GM12873 (cell line): Measurements from ENCODE around the gene BDH2.

ENCODE experiments used
- TF ChIP-seq, protein P1 (sequence below): IDR thresholded peaks from 2 replicates; pipeline ENCODE4 v1.5.1; 2012; ENCODE audit warnings: low read depth, mild to moderate bottlenecking, moderate library complexity, low read length, control low read depth; ENCODE audit not compliant: insufficient read depth; ENCODE audit errors: missing control alignments

Gene BDH2

GRCh38 chr4:103099691-103100392 is at the start of gene BDH2:
Gene BDH2, minus strand, starts transcription at chr4:103099834. Its CDS starts 3,580 bp downstream, at chr4:103096254.
- TF ChIP-seq, protein P1, sequence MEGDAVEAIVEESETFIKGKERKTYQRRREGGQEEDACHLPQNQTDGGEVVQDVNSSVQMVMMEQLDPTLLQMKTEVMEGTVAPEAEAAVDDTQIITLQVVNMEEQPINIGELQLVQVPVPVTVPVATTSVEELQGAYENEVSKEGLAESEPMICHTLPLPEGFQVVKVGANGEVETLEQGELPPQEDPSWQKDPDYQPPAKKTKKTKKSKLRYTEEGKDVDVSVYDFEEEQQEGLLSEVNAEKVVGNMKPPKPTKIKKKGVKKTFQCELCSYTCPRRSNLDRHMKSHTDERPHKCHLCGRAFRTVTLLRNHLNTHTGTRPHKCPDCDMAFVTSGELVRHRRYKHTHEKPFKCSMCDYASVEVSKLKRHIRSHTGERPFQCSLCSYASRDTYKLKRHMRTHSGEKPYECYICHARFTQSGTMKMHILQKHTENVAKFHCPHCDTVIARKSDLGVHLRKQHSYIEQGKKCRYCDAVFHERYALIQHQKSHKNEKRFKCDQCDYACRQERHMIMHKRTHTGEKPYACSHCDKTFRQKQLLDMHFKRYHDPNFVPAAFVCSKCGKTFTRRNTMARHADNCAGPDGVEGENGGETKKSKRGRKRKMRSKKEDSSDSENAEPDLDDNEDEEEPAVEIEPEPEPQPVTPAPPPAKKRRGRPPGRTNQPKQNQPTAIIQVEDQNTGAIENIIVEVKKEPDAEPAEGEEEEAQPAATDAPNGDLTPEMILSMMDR = peak; percentile 62

DNA sequence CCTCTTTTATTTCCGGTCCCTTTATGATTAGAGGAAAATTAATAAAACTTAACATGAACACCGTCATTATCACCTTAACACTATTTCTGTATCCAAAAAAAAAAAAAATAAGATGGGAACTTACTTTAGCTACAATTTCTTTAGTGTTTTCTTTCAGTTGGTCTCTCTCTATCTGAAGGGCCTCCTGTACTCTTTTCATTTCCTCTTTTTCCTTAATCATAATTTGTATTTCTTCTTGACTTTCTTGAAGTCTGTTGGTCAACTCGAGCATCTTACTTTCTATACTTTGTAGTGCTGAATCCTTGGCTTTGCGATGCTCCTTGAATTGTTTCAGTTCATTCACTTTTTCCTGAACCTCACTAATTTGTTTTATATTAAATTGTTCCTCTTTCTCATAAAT is 45.3 kb upstream of the BDH2 start:
- TF ChIP-seq, protein P1 = no peak

GRCh38 chr4:103137446-103137827 is 37.8 kb upstream of the BDH2 start:
- TF ChIP-seq, protein P1 = no peak

- TF ChIP-seq, protein P1 = no peak
Measured at GRCh38 chr4:103136671-103137445, 37.2 kb upstream of the BDH2 start.

DNA sequence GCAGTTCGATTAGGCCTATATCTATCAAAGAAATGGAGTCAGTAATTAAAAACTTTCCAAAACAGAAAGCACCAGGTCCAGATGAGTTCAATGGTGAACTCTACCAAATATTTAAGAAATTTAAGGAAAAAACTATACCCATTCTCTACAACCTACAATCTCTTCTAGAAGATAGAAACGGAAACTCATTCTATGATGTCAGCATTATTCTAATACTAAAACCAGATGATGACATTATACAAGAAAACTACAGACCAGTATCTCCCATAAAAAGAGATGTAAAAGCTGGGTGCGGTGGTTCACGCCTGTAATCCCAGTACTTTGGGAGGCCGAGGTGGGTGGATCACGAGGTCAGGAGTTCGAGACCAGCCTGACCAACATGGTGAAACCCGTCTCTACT is 29.5 kb upstream of the BDH2 start:
- TF ChIP-seq, protein P1 = no peak

DNA sequence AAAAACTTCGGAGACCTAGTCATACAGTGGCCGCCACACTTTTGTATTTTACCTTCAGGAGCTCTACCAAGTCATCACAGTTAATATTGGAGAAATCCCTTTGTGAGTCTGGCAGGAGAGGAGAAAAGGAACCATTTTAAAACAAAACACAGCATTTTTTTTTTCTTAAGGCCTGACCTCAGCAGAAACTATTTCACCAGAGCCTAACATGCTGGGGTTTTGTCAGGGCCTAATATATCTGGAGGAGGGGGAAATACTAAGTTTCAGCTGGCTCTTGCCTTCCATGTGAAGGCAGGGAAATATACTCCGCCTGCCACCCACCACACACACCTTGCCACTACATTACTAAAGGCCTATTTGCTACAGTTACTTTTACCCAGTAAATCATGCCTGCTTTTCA is 26.5 kb upstream of the BDH2 start:
- TF ChIP-seq, protein P1 = no peak

DNA sequence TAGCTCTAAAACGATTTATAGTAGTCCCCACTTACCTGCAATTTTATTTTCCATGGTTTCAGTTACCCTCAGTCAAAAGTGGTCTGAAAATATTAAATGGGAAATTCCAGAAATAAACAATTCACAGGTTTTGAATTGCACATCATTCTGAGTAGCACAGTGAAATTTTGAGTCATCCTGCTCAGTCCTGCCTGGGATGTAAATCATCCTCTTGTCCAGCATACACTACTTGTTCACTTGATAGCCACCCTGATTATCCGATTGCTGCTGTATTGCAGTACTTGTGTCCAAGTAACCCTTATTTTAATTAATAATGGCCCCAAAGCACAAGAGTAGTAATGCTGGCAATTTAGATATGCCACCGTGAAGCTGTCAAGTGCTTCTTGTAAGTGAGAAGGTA is 23.5 kb upstream of the BDH2 start:
- TF ChIP-seq, protein P1 = no peak
